Activated naive CD8-positive, alpha-beta T cell (primary cell): Measurements from ENCODE around the gene ENO3.
A peak's percentile ranks its signal among the peaks of the same experiment; 100 is the strongest.
"Not testable (repeated sequence)": the region's sequence is repeated elsewhere in the genome, so short reads cannot be mapped to it uniquely, and the experiment has no call there.

Experiments used
- H3K27ac Mint-ChIP-seq: one replicate; pipeline ENCODE4 v1.8.0; 2021; ENCODE audit warnings: mixed read lengths
- H3K27me3 Mint-ChIP-seq: one replicate; pipeline ENCODE4 v1.8.0; 2021; ENCODE audit warnings: mixed read lengths
- H3K36me3 Mint-ChIP-seq: one replicate; pipeline ENCODE4 v1.8.0; 2021; ENCODE audit warnings: mixed read lengths
- H3K4me1 Mint-ChIP-seq: one replicate; pipeline ENCODE4 v1.8.0; 2021; ENCODE audit warnings: low read depth, mixed read lengths
- H3K4me3 Mint-ChIP-seq: one replicate; pipeline ENCODE4 v1.8.0; 2021; ENCODE audit warnings: mild to moderate bottlenecking, mixed read lengths
- H3K9me3 Mint-ChIP-seq: one replicate; pipeline ENCODE4 v1.8.0; 2021; ENCODE audit warnings: low read depth, mixed read lengths

ENO3 gene

DNA sequence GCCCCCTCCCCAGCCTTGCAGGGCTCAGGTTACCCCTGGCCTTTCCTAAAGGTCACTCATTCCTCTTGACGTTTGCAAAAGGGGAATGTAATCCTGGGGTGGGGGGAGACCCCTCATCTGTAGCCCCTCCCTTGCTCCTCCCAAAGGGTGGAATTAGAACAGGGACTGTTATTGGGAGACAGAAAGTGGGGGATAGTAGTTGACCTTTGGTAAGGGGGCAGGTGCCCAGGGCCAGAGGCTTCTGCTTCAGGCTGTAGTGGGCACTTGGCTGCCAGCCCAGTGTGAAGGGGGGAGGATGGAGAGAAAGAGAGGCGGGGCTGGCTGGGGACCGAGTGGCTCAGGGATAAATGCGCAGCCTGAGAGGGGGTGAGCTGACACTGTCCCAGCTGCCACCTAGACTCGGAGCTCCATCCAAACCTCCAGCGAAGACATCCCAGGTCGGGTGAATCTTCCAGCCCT lies at the start of gene ENO3:
Gene ENO3 (plus strand): TSS at position 374 of the 459 bp plus-strand sequence. CDS start 711 bp downstream, outside the sequence.
- Mint-ChIP-seq H3K9me3 (no peaks in the 10 kb centered on the region), H3K4me1 (peaks cover 11% of the 10 kb centered on the region), H3K27me3 (no peaks in the 10 kb centered on the region), H3K27ac (peak within 1 kb of the TSS; percentile 97), H3K36me3 (peaks cover 8% of the 10 kb centered on the region), H3K4me3 (peak within 1 kb of the TSS; percentile 88)

DNA sequence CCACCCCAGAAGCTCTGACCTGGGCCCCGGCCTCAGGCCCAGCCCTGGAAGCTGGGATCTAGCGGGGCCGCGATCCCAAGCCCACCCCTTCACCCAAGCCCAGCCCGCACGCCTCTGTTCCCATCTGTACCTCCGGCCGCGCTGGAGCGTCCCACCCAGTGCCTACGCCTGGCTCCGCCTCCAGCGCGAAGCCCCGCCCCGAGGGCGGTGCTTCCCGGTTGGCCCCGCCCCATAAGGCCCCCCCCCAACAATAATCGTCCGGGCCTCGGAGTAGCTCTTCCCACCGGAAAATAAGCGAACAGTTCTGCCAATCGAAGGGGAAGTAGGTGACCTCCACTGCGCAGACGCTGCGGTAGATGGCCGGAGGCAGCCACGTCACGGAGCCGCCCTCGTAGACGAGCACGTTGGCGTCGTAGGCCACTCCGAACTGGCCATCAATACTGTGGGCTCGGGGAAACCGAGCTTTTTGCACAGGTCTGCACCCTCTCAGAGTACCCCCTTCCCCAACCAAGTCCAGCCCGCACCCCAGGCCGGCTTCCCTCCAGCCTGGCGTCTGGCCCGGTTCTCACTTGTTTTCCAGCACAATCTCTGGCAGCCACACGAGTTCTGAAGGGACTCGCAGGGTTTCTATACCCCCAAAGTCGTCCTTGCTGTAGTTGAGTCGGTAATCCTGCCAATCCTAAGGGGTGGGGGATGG lies 49.1 kb upstream of the ENO3 start:
- Mint-ChIP-seq H3K9me3 (no peaks in the 10 kb centered on the region), H3K4me1 (peaks cover 36% of the 10 kb centered on the region), H3K27me3 (no peaks in the 10 kb centered on the region), H3K27ac (peak overlapping the region; percentile 10), H3K4me3 (peak overlapping the region; percentile 93), H3K36me3 (no peaks in the 10 kb centered on the region)

DNA sequence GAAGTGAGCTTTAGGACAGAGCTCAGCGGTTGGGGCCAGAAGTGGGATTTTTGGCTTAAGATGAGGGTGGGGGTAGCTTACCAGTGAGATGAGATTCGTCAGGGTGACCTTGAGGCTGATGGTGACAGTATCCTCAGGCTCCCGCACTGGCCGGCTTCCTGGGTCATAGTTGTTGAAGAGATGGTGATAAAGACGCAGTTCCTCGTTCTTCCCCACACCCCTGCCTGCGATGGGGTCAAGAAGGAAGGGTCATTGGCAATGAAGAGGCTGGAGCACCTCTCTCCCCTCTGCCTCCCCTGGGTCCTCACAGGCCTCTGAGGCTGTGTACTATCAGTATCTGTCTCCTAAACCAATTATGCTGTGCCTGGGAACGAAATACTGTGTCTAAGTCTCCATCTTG lies 48.4 kb upstream of the ENO3 start:
- peak overlapping the region; percentile 24 for H3K27ac Mint-ChIP-seq
- no peaks in the 10 kb centered on the region for H3K27me3 Mint-ChIP-seq
- H3K4me1 Mint-ChIP-seq = peaks cover 36% of the 10 kb centered on the region
- no peaks in the 10 kb centered on the region for H3K36me3 Mint-ChIP-seq
- H3K4me3 Mint-ChIP-seq = peak overlapping the region; percentile 46
- H3K9me3 Mint-ChIP-seq = no peaks in the 10 kb centered on the region

DNA sequence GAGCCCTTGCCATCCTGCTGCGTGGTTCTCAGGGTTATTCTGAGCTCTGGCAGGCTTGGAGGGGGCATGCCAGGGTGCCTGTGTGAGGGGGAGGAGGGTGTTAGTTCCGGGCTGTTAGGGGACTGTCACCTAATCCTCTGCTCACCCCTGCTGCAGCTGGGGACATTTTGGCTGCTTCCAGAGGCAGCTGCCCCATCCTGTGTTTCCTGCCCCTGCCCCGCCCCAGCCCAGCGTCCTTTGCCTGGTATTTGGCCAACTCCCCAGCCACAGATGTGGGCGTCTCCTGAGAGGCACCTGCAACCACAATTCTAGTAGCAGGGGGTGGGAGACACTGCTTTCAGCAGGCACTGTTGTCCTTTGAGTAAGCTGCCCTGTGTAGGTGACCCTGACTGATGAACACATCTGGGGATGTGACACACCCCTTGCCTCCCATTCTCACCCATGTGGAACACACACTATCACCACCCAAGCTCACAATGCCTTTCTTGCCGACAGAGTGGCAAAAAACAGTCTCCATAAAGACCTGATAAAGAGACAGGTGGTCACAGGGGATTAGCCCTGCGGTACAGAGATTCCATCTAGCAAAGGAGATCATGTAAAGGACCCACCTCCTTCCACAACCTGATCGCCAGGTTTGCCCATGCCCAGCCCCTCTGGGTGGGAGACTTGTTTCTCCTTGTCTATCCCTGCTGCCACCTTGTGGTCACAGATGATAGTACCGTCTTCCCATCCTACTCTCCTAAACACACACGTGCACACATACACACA lies 47.7 kb upstream of the ENO3 start, which contains the start of gene CHRNE:
Gene CHRNE (minus strand): TSS at position 48 of the 768 bp plus-strand sequence. CDS start 35 bp downstream, at position 13.
- peak within 1 kb of the TSS; percentile 24 for H3K27ac Mint-ChIP-seq
- peaks cover 34% of the 10 kb centered on the region for H3K4me1 Mint-ChIP-seq
- no peaks in the 10 kb centered on the region for H3K36me3 Mint-ChIP-seq
- H3K4me3 Mint-ChIP-seq = peak within 1 kb of the TSS; percentile 68
- no peaks in the 10 kb centered on the region for H3K9me3 Mint-ChIP-seq
- no peaks in the 10 kb centered on the region for H3K27me3 Mint-ChIP-seq

DNA sequence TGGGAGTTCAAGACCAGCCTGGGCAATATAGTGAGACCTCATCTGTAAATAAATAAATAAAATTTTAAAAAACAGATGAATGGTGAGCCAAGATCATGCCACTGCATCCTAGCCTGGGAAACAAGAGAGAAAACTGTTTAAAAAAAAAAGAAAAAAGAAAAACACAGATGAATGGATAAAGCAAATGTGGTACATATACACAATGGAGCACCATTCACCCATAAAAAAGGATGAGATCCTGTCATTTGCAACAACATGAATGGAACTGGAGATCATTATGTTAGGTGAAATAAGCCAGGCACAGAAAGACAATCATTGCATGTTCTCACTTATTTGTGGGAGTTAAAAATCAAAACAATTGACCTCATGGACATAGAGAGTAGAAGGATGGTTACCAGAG lies 44.3 kb upstream of the ENO3 start:
- H3K27me3 Mint-ChIP-seq, H3K27ac Mint-ChIP-seq, H3K4me3 Mint-ChIP-seq, H3K36me3 Mint-ChIP-seq, H3K9me3 Mint-ChIP-seq: not testable (repeated sequence)
- peaks cover 22% of the 10 kb centered on the region for H3K4me1 Mint-ChIP-seq

- no peak overlapping the region for H3K27ac Mint-ChIP-seq
- H3K4me1 Mint-ChIP-seq = peaks cover 9% of the 10 kb centered on the region
- no peaks in the 10 kb centered on the region for H3K36me3 Mint-ChIP-seq
- H3K4me3 Mint-ChIP-seq = no peak overlapping the region
- no peaks in the 10 kb centered on the region for H3K9me3 Mint-ChIP-seq
- H3K27me3 Mint-ChIP-seq = no peaks in the 10 kb centered on the region
These were observed 42.6 kb upstream of the ENO3 start for GRCh38 chr17:4908301-4908700.

DNA sequence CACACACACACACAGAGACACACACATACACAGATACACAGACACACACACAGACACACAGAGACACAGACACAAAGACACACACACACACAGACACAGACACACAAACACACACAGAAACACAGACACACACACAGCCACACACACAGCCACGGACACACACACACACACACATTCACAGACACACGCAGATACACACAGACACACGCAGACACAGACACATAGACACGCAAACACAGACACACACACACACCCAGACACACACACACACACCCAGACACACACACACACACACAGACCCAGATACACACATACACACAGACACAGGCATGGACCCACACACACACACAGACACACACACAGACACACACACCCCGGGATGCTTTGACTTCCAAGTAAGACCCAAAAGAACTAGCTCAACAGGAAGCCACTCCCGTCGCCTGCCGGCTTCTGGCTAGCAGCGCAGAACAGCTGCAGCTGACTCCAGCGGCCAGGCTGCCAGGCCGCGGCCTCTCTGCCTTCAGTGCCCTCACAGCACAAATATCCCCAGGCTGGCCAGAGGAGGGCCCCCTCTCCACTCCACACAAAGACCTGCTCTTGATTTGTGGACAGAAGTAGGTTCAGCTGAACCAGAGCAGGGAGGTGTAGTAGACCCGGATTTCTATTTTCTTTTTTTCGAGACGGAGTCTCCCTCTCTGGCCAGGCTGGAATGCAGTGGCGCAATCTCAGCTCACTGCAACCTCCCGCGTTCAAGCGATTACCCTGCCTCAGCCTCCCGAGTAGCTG lies 42.0 kb upstream of the ENO3 start:
- Mint-ChIP-seq H3K27me3 (no peaks in the 10 kb centered on the region), H3K27ac (no peak overlapping the region), H3K4me1 (peaks cover 5% of the 10 kb centered on the region), H3K9me3 (no peaks in the 10 kb centered on the region), H3K4me3 (no peak overlapping the region), H3K36me3 (no peaks in the 10 kb centered on the region)

DNA sequence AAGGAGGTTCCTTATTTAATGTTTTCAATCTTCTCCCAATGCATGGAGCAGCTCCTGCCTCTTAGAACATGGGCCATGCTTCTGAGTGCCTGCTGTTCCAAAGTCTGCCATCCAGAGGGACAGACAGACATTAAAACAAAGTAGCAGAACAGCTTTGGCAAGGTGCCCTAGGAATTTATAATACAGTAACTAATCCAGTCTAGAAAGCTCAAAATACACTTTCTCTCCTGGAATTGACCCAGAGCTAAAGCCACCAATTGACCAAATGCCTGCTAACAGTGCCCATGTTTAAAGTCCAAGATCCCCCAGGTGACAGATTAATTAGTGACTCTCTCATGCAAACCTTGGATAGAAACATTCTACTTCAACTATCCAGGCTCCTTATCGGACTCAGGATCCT lies 36.9 kb upstream of the ENO3 start:
- no peak overlapping the region for H3K27ac Mint-ChIP-seq
- H3K9me3 Mint-ChIP-seq = no peaks in the 10 kb centered on the region
- no peaks in the 10 kb centered on the region for H3K36me3 Mint-ChIP-seq
- H3K27me3 Mint-ChIP-seq = no peaks in the 10 kb centered on the region
- H3K4me1 Mint-ChIP-seq = peaks cover 2% of the 10 kb centered on the region
- no peak overlapping the region for H3K4me3 Mint-ChIP-seq

GRCh38 chr17:4914551-4914950 lies 36.4 kb upstream of the ENO3 start:
- not testable (repeated sequence) for H3K4me3 Mint-ChIP-seq, H3K27ac Mint-ChIP-seq

DNA sequence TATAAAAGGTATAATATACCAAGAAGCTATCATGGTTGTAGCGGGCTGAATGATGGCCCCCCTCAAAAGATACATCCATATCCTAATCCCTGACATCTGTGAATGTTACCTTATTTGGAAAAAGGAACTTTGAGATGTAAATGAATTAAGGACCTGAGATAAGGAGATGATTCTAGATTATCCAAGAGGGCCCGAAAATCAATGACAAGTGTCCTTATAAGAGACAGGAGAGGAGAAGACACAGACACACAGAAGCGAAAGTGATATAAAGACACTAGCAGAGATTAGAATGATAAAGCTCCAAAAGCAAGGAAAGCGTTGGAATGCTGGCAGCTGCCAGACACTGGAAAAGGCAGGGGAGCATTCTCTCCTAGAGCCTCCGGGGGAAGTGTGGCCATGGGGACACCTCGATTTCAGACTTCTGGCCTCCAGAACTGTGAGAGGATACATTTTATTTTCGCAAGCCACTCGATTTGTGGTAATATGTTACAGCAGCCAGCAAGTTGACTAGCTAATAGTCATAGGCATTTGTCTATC lies 31.3 kb upstream of the ENO3 start:
- H3K9me3 Mint-ChIP-seq = no peaks in the 10 kb centered on the region
- H3K36me3 Mint-ChIP-seq = no peaks in the 10 kb centered on the region
- no peaks in the 10 kb centered on the region for H3K27me3 Mint-ChIP-seq
- H3K27ac Mint-ChIP-seq = no peak overlapping the region
- H3K4me1 Mint-ChIP-seq = peaks cover 2% of the 10 kb centered on the region
- no peak overlapping the region for H3K4me3 Mint-ChIP-seq

More at GRCh38 chr17:4914551-4914950, 36.4 kb upstream of the ENO3 start:
- not testable (repeated sequence) for H3K4me1 Mint-ChIP-seq, H3K36me3 Mint-ChIP-seq, H3K27me3 Mint-ChIP-seq, H3K9me3 Mint-ChIP-seq

GRCh38 chr17:4920351-4921048 lies 30.4 kb upstream of the ENO3 start:
- Mint-ChIP-seq H3K4me3 (no peak overlapping the region), H3K27ac (no peak overlapping the region), H3K27me3 (no peaks in the 10 kb centered on the region), H3K9me3 (no peaks in the 10 kb centered on the region), H3K36me3 (no peaks in the 10 kb centered on the region), H3K4me1 (peaks cover 2% of the 10 kb centered on the region)

DNA sequence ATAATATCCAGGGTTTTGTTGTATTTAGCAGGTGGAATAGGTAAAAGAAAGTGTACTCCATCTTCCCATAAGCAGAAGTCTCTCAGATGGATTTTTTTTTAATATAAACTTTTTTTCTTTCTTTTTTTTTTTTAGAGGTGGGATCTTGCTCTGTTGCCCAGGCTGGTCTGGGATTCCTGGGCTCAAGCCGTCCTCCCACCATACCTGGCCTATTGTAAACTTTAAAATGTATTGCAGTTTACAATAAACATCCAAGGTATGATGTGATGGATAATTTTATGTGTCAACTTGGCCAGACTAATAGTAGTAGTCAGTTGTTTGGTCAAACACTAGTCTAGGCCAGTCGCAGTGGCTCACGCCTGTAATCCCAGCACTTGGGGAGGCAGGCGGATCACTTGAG lies 29.6 kb upstream of the ENO3 start:
- Mint-ChIP-seq H3K4me1 (peaks cover 2% of the 10 kb centered on the region), H3K4me3 (no peak overlapping the region), H3K27ac (no peak overlapping the region), H3K27me3 (no peaks in the 10 kb centered on the region), H3K36me3 (no peaks in the 10 kb centered on the region), H3K9me3 (no peaks in the 10 kb centered on the region)

GRCh38 chr17:4926577-4927335 lies 24.2 kb upstream of the ENO3 start:
- not testable (repeated sequence) for H3K9me3 Mint-ChIP-seq, H3K36me3 Mint-ChIP-seq, H3K27ac Mint-ChIP-seq, H3K4me3 Mint-ChIP-seq, H3K4me1 Mint-ChIP-seq, H3K27me3 Mint-ChIP-seq

DNA sequence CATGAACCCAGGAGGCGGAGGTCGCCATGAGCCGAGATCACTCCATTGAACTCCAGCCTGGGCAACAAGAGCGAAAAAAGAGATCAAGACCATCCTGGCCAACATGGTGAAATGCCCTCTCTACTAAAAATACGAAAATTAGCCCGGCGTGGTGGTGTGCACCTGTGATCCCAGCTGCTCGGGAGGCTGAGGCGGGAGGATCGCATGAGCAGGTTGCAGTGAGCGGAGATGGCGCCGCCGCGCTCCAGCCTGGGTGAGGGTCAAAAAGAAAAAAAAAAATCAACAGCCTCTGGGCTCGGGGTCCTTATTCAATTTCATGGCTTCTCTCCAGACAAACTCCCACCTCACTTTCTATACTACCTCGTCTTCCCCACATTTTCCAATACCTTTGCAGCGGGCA lies 22.0 kb upstream of the ENO3 start:
- Mint-ChIP-seq H3K27me3 (no peaks in the 10 kb centered on the region), H3K4me3 (no peak overlapping the region), H3K4me1 (peaks cover 5% of the 10 kb centered on the region), H3K36me3 (peaks cover 3% of the 10 kb centered on the region), H3K9me3 (no peaks in the 10 kb centered on the region), H3K27ac (no peak overlapping the region)
